GM18873 (cell line): ENCODE results near the gene TESMIN.

ENCODE experiments used
- ATAC-seq: cut with Tn5 transposase; IDR thresholded peaks from one replicate; pipeline ENCODE4 v1.9.1; 2021; ENCODE audit warnings: mild to moderate bottlenecking, moderate library complexity, moderate number of reproducible peaks; ENCODE audit not compliant: unreplicated experiment, low FRiP score

Gene TESMIN

GRCh38 chr11:68714060-68714856 is 37.1 kb downstream of the TESMIN start:
- no peak for ATAC-seq

DNA sequence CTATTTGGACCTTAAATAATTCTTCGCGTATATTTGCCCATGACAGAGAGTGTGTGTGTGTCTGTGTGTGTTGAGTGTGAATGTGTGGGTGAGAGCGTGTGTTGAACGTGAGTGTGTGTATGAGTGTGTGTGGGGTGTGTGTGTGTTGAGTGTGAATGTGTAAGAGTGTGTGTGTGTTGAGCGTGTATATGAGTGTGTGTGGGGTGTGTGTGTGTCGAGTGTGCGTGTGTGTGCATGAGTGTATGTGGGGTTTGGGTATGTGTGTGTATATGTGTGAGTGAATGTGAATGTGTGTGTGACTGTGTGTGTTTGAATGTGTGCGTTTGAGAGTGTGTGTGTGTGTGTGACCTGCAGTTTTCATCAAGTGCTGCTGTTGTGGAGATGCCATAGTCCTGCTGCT is 40.2 kb downstream of the TESMIN start:
- ATAC-seq = no peak

DNA sequence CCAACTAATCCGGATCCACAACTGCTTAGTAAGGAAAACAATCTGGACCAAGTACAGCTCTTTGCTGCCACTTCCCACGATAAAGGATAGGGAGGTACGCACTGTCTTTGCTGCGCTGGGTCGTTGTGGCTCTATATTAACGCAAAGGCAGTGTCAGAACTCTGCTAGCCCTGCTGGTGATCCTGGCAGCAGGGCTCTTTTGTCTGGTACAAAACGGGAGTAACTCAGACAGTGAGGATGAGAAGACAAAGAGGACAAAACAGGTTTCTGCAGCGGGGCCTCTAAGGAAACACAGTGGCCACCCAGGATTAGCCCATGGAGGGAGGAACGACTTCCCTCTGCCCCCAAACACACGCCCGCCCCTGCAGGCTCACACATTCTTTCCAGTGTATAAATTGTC is 40.9 kb downstream of the TESMIN start:
- no peak for ATAC-seq

DNA sequence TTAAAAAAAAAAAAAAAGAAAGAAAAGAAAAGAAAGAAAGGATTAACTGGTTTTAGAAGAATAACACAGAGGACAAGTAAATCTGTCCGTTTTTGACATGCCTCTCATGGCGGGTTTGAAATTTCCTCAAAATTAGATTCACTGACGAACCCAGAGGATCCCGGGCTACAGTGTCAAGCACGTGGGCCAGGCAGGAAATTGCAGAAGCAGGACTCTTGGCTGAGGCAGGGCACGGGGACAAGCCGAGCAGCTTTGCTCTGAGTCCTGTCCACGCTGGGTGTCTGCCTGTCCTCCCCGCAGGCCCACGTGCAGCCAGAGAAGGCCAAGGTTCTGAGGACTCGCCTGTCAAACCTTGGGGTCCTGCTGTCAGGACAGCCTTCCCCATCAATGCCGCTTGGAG is 42.3 kb downstream of the TESMIN start:
- ATAC-seq = no peak

GRCh38 chr11:68707527-68707926 is 43.8 kb downstream of the TESMIN start:
- no peak for ATAC-seq

GRCh38 chr11:68704887-68705286 is 46.4 kb downstream of the TESMIN start:
- no peak for ATAC-seq

DNA sequence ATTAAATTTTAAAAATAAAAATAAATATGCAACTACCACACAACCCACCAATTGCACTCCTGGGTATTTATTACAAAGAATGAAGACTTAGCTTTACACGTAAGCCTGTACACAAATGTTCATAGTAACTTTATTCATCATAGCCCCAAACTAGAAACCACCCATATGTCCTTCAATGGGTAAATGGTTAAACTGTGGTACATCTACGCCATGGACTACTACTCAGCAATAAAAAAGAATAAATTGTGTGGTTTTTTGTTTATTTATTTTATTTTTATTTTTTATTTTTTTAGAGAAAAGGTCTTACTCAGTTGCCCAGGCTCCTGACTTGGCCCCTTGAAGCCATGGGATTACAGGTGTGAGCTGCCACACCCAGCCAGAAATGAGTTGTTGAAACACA is 52.3 kb downstream of the TESMIN start:
- no peak for ATAC-seq

GRCh38 chr11:68695531-68695930 is 55.8 kb downstream of the TESMIN start:
- no peak for ATAC-seq

GRCh38 chr11:68694431-68695297 is 56.7 kb downstream of the TESMIN start:
- ATAC-seq = no peak

- ATAC-seq = no peak
These were observed 57.8 kb downstream of the TESMIN start for GRCh38 chr11:68693484-68693882.

DNA sequence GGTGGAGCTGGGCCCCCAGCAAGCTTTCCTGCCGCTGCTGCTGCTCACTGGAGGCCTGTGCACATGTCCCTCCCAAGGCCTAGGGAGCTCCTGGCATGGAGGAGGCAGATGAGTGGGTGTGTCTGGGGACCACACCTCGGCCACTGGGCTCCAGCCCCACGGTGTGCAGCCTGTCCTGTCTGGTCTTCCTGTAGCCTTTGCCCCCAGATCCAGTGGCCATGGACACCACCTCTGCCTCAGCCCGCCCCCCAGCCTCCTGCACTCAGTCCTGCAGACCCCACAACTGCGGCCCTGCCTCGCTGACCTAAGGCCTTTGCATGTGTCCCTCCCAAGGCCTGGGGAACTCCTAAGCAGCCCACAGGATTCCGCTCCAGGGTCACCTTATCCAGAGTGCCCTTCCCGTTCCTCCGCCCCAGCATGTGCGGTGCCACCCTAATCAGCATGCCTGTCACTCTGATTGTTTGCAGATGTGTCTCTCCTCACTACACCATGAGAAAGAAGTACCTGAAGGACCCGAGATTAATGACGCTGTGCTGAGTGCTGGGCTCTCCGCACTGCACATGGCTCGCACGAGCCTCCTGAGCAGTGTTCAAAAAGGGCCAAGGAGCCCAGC is 58.3 kb downstream of the TESMIN start:
- ATAC-seq = no peak

GRCh38 chr11:68692115-68692514 is 59.2 kb downstream of the TESMIN start:
- no peak for ATAC-seq

GRCh38 chr11:68691402-68691784 is 59.9 kb downstream of the TESMIN start:
- ATAC-seq = no peak

GRCh38 chr11:68690671-68691401 is 60.5 kb downstream of the TESMIN start:
- no peak for ATAC-seq

- no peak for ATAC-seq
These were observed 61.3 kb downstream of the TESMIN start for GRCh38 chr11:68689737-68690625.

DNA sequence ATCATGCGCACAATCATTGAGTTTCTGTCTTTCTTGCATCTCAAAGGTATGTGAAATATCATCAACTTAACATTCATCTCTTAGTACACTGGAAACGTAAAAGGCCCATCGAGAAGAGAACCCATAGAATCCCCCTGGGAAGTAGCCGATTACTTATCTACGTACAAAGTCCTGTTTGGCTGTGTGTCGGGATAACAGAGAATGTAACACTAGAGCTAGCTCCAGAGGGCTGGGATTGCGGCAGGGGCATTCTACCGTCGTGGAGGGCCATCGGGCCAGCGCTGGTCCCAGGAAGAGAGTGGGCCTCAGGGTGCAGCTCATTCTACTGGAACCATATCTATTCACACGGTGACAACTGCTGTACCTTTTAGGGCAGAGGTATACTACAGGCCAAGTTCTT is 62.4 kb downstream of the TESMIN start:
- no peak for ATAC-seq

- ATAC-seq = no peak
These were observed 63.3 kb downstream of the TESMIN start for GRCh38 chr11:68687986-68688385.

GRCh38 chr11:68687311-68687710 is 64.0 kb downstream of the TESMIN start:
- no peak for ATAC-seq

GRCh38 chr11:68686486-68686885 is 64.8 kb downstream of the TESMIN start:
- no peak for ATAC-seq
